ENCODE data around the gene TYRO3.
A peak's percentile ranks its signal among the peaks of the same experiment; 100 is the strongest.

Gene TYRO3

GRCh38 chr15:41558400-41559238 lies at the start of gene TYRO3:
TYRO3 (plus strand) TSS chr15:41559212; CDS start chr15:41559258, 46 bp downstream.
- peak; percentile 55 for DNase-seq (ENCODE audit: low read depth)

GRCh38 chr15:41510728-41511127 lies 48.3 kb upstream of the TYRO3 start:
- DNase-seq (ENCODE audit: low read depth), result no peak

DNA sequence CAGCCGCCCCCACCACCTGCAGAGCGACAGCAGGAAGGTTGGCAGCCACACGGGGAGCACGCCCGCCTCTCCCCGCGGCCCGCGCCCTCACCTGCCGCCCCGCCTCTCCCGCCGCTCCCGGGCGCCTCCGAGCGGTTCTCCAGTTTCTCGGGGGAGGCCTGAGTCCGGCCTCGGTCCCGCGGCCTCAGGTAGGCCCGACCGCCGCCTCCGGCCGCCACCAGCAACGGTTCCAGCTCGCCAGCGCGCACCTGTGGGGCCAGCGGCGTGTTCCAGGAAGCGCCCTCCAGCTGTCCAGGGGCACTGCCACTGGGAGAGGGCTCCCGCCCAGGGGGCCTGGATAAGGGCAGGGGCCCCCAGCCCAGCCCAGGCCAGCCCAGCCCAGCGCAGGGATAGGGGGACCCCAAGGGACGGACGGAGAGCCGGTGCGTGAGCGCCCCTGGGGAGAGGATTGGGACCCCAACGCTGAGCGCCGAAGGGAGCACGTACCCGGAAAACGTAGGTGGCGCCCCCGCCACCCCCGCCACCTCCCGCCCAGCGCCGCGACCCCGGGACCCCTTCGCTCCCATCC lies 47.6 kb upstream of the TYRO3 start:
- DNase-seq (ENCODE audit: low read depth), result no peak

- DNase-seq (ENCODE audit: low read depth), result no peak
Observed at GRCh38 chr15:41511899-41512369, 47.1 kb upstream of the TYRO3 start.

DNA sequence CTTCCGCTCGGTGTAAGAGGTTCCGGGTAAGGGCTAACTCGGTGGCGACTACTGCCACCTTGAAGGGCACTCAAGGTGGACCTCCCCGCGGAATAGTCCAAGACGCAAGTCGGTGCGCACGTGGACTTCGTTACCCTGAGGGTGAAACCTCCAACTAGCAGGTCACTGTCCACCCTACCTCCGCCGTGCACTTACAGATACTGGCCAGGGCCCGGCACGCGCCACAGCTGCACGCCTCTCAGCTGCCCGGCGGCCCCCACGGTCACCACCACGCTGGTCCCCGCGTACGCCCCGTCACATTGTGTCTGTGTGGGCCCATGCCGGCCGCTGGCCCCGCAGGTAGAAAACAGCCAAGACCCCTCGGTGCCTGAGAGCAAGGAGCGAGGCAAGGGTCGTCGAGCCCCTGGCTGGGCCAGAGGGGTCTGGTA lies 46.5 kb upstream of the TYRO3 start:
- no peak for DNase-seq (ENCODE audit: low read depth)

DNA sequence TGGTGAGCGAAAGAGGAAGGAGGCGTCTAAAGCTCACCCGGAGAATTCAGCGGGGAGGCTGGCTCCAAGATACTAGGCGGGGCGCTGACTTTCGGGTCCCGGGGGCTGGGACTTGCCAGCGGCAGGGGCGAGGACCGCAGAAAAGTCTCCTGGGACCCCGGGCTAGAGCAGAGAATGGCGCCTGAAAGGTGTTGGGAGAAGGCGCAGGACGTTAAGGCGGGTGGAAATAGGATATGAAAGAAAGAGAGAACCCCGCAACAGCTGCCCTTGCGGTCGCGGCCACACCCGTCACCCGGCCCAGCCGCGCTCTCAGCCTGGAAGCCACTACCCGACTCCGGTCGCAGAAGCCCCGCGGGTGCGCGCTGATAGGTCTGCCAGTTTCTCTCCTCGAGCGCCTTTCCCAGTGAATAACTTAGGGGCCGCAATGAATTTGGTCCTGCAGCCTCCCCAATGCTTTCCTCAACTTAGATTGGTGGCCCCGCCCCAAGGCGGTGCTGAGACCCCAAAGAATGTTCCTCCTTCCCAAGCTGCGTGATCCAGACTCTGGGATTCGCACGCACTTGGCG lies 46.0 kb upstream of the TYRO3 start:
- no peak for DNase-seq (ENCODE audit: low read depth)

- DNase-seq (ENCODE audit: low read depth), result no peak
Observed at GRCh38 chr15:41513506-41514227, 45.3 kb upstream of the TYRO3 start, which contains the start of gene LTK. LTK (minus strand) TSS chr15:41513827; CDS start chr15:41513709, 118 bp downstream.

DNA sequence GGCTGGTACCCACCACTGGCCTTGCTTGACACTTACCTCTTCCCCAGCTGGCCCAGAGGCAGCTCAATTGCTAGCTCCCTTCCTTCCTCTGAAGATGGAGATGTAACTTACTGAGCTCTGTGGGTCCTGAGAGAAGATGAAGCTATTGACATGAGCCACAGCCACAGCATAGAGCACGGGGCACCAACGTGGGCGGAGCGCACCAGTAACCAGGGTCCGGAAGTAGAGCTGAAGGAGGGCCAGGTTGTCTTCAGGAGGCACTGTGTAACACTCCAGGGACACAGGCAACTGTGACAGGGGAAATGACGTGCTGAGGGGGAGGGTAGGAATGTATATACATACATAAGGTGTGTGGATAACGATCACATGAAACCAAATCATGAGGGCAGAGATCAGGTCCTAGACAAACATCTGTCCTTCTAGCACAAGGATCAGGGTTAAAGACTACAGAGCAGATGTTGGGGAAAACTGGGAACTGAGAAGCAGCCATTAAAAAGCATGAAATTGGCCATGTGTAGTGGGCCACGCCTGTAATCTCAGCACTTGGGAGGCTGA lies 41.0 kb upstream of the TYRO3 start:
- DNase-seq (ENCODE audit: low read depth), result no peak

DNA sequence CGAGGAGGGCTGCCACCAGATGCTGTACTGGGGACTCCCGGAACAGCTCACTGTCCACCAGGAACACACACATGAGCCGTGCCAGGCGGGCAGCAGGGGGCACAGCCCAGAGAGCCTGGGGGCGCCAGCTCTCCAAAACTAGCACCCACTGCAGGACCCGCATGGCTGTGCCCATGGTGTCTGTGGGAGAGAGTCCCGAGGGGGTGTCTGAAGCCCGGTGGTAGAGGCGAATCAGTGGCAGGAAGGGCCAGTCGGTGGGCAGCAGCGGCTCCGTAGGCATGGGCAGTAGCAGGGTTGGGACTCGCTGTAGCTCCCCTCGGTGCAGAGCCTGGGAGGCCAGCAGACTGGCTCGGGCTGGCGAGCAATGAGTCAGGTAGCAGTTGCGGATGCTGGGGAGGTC lies 38.4 kb upstream of the TYRO3 start:
- no peak for DNase-seq (ENCODE audit: low read depth)

DNA sequence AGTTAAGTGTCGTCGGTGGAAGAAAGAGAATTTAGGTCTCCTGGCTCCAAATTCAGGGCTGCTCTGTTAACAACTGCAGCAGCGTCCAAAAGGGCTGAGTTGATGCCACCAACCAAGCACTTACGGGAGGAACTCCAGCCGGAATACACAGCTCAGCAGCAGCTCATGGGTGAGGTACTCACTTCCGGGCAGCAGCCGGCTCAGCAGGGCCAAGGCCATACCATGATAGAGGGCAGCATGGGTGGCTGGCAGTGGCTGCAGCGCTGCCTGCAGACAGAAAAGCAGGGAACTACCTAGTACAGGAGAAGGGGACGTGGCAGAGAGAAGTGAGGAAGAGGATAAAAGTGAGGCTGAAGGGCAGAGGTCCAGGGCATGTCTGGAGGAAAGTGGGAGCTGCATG lies 37.4 kb upstream of the TYRO3 start:
- no peak for DNase-seq (ENCODE audit: low read depth)

DNA sequence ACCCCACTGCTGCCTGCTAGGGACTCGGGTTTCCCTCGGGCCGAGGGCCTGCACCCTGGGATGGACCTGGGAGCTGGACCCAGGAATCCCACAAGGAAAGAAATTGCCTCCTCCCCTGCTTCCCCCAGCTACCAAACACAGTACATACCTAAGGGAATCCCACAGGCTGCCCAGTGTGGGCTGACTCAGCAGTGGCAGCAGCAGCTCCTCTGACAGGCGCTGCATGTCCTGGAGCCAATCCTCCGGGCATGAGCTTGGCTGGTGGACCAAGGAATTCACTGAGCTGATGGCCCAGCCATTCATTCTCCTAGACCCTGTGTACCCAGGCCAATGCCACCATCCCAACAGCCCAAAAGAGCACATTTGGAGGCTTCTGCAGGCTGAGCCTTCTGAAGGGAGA lies 35.9 kb upstream of the TYRO3 start:
- no peak for DNase-seq (ENCODE audit: low read depth)

- DNase-seq (ENCODE audit: low read depth), result no peak
Observed at GRCh38 chr15:41530363-41530956, 28.6 kb upstream of the TYRO3 start.

GRCh38 chr15:41535544-41535943 lies 23.5 kb upstream of the TYRO3 start:
- DNase-seq (ENCODE audit: low read depth), result no peak

GRCh38 chr15:41536866-41537265 lies 22.1 kb upstream of the TYRO3 start:
- DNase-seq (ENCODE audit: low read depth), result no peak

DNA sequence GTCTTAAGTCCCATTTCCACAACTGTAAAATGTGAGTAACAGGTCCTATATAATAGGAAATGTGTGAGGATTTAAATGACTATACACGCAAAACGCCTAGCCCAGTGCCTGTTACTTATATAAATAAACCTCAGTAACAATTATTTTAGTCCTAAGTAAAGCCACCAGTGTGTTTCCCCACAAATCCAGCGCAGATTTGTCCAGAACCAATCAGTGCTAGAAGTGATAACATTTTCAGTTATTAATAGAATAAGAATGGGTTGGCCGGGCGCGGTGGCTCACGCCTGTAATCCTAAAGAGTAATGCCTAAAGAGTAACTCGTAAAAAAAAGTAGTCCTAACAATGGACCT lies 15.5 kb upstream of the TYRO3 start:
- no peak for DNase-seq (ENCODE audit: low read depth)

GRCh38 chr15:41544650-41545015 lies 14.4 kb upstream of the TYRO3 start:
- DNase-seq (ENCODE audit: low read depth), result no peak

DNA sequence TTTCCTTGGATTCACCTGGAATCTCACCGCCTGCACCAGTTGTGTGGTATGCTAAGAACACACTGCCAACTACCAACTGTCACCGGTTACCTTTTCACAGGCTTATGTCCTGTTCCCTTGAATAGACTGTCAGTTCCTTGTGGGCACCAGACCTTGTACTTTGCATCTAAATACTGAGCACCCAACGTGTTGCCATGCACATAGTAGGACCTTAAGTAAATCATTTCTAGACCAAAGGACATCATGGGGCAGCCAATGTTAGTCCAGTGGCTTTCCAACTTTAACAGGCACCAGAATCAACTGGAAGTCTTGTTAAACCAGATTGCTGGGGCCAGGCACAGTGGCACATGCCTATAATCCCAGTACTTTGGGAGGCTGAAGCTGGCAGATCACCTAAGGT lies 13.8 kb upstream of the TYRO3 start:
- no peak for DNase-seq (ENCODE audit: low read depth)

GRCh38 chr15:41546851-41547786 lies 11.9 kb upstream of the TYRO3 start:
- DNase-seq (ENCODE audit: low read depth), result no peak

DNA sequence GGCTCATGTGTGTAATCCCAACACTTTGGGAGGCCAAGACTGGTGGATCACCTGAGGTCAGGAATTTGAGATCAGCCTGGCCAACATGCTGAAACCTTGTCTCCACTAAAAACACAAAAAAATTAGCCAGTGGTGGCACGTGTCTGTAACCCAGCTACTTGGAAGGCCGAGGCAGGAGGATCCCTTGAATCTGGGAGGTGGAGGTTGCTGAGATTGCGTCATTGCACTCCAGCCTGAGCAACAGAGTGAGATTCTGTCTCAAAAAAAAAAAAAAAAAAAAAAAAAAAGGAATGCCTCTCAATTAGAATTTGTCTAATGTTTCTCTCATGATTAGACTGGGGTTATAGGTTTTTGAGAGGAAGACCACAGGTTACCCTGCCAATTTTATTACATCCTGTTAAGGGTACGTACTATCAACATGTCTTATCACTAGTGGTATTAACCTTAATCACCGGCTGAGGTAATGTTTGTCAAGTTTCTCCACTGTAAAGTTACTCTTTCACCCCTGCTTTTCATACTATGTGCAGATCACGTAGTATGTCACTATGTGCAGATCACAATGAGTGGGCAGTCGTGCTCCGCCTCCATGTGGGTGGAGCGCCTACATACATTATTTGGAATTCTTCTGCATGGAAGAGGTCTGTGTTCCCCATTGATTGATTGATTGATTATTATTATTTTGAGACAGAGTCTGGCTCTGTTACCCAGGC lies 8.8 kb upstream of the TYRO3 start:
- DNase-seq (ENCODE audit: low read depth), result no peak

GRCh38 chr15:41553731-41554130 lies 5.3 kb upstream of the TYRO3 start:
- DNase-seq (ENCODE audit: low read depth), result no peak
